ENCODE measurements around the gene TMEM250. TPM values are rescaled to one million over a fixed set of nuclear protein-coding genes. Genes with fewer than 3 reads are reported as not detected.

Gene TMEM250
- total RNA-seq, 1 donor from 2014 or later, result 64.8 TPM

- DNase-seq (ENCODE audit: low read depth), result no peak
- TF ChIP-seq CTCF (IDR thresholded peaks at IDR 0.05; ENCODE audit: insufficient read depth, low read length, poor library complexity, severe bottlenecking), result no peak
- Histone ChIP-seq H3K4me3 (ENCODE audit: low read depth, low read length) (no peak overlapping the region), H3K36me3 (ENCODE audit: control insufficient read depth, insufficient read depth, low read length) (no peaks in the 10 kb centered on the region), H3K27me3 (ENCODE audit: control insufficient read depth, insufficient read depth, low read length) (peaks cover 48% of the 10 kb centered on the region)
These were observed 23.2 kb upstream of the TMEM250 start for GRCh38 chr9:136141682-136142413.

- DNase-seq (ENCODE audit: low read depth), result no peak
- peaks cover 48% of the 10 kb centered on the region for H3K27me3 ChIP-seq (ENCODE audit: control insufficient read depth, insufficient read depth, low read length)
- no peak for TF ChIP-seq CTCF (IDR thresholded peaks at IDR 0.05; ENCODE audit: insufficient read depth, low read length, poor library complexity, severe bottlenecking)
- H3K4me3 ChIP-seq (ENCODE audit: low read depth, low read length), result no peak overlapping the region
- H3K36me3 ChIP-seq (ENCODE audit: control insufficient read depth, insufficient read depth, low read length), result no peaks in the 10 kb centered on the region
These were observed 22.3 kb upstream of the TMEM250 start for GRCh38 chr9:136140966-136141365.

GRCh38 chr9:136140046-136140445 lies 21.4 kb upstream of the TMEM250 start:
- DNase-seq (ENCODE audit: low read depth), result no peak
- H3K36me3 ChIP-seq (ENCODE audit: control insufficient read depth, insufficient read depth, low read length), result no peaks in the 10 kb centered on the region
- TF ChIP-seq CTCF (IDR thresholded peaks at IDR 0.05; ENCODE audit: insufficient read depth, low read length, poor library complexity, severe bottlenecking), result no peak
- no peak overlapping the region for H3K4me3 ChIP-seq (ENCODE audit: low read depth, low read length)
- H3K27me3 ChIP-seq (ENCODE audit: control insufficient read depth, insufficient read depth, low read length), result peaks cover 48% of the 10 kb centered on the region

GRCh38 chr9:136138566-136138965 lies 19.9 kb upstream of the TMEM250 start:
- TF ChIP-seq CTCF (IDR thresholded peaks at IDR 0.05; ENCODE audit: insufficient read depth, low read length, poor library complexity, severe bottlenecking), result peak; percentile 51
- no peak overlapping the region for H3K4me3 ChIP-seq (ENCODE audit: low read depth, low read length)
- peaks cover 54% of the 10 kb centered on the region for H3K27me3 ChIP-seq (ENCODE audit: control insufficient read depth, insufficient read depth, low read length)
- H3K36me3 ChIP-seq (ENCODE audit: control insufficient read depth, insufficient read depth, low read length), result no peaks in the 10 kb centered on the region
- no peak for DNase-seq (ENCODE audit: low read depth)

- no peak for TF ChIP-seq CTCF (IDR thresholded peaks at IDR 0.05; ENCODE audit: insufficient read depth, low read length, poor library complexity, severe bottlenecking)
- DNase-seq (ENCODE audit: low read depth), result no peak
- H3K27me3 ChIP-seq (ENCODE audit: control insufficient read depth, insufficient read depth, low read length), result peaks cover 54% of the 10 kb centered on the region
- no peaks in the 10 kb centered on the region for H3K36me3 ChIP-seq (ENCODE audit: control insufficient read depth, insufficient read depth, low read length)
- no peak overlapping the region for H3K4me3 ChIP-seq (ENCODE audit: low read depth, low read length)
These were observed 18.9 kb upstream of the TMEM250 start for GRCh38 chr9:136137321-136138265.

All from kidney epithelial cell (primary cell).